Middle frontal gyrus (tissue), 1 donor: ENCODE data around the gene FOXO6.

ENCODE experiments used
- DNase-seq: peaks from one replicate; pipeline ENCODE4 v3.0.0-alpha.2; 2015; ENCODE audit warnings: low spot score; ENCODE audit errors: extremely low spot score

FOXO6 gene

GRCh38 chr1:41382480-41383090 is 21.4 kb downstream of the FOXO6 start:
- DNase-seq: no peak

DNA sequence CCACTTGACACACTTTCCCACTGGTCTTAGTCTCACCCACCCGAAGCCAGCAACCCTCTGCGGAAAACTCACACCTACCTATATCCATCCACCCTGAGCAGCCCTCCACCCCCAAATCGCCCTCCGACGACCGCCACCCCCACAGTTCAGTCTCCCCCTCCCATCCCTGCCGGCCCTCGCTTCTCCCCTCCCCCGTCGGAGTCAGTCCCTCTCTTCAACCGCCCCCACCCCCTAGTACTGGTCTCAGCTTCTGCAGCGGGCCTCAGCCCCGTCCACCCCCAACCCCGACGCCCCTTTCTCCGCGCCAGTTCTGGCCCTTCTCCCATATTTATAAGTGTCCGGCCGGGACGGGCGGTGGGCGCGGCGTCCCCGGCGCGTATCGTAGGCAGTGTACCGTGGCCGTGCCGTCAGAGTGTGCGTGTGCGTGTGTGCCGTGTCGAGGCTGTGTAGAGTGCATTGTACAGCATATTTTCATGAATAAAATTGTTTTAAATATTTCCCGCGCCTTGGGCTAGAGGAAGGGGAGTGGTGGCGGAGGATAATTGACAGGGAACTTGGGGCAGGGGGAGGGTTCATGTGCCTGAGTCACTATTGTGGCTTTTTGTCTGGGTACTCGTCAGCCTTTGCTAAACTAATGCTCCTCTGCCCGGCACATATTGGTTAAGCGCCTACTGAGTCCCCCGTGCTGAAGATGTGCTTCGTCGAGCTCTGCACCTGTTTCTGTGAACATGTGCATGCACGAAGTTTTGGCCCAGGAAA is 22.0 kb downstream of the FOXO6 start:
- no peak for DNase-seq

DNA sequence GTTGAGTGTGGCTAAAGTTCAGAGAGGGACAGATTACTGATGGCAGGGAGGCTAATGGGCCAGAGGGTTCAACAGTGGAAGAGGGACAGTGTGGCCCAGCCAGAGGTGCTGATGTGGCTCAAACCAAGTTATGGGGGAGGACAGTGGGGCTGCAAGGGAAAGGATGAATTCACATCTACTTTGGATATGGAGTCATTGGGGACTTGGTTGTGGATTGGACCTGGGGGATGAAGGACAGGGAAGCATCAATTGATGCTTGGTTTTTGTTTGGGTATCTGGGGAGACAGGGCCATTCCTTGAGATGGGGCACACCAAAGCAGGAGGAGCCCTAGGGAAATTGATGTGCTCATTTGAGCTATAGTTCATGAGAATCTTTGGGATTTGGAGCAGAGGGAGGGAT is 23.3 kb downstream of the FOXO6 start:
- DNase-seq: no peak

- DNase-seq: no peak
Observed at GRCh38 chr1:41385398-41386195, 24.4 kb downstream of the FOXO6 start.

DNA sequence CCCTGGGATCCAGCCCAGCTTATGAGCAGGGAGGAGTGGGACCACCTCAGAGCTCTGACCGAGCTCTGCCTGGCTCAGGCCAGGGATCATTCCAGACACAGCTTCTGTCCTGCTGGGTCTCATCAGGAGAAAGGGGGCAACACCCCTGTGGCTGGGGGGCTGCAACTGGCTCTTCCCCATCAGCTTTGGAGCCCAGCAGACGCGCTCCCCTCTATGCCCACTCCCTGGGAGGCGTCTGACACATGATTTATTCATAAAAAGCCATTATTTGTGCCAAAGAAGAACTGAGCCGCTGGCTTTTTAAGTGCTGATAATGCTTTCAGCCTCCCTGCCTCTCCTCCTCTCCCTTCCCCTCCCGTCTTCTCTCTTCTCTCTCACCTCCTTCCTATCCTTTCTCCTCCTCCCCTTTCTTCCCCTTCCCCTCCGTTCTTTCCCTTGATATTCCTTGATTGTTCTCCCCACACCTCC is 25.0 kb downstream of the FOXO6 start:
- DNase-seq: no peak

- DNase-seq: no peak
Observed at GRCh38 chr1:41387667-41388091, 26.4 kb downstream of the FOXO6 start.

DNA sequence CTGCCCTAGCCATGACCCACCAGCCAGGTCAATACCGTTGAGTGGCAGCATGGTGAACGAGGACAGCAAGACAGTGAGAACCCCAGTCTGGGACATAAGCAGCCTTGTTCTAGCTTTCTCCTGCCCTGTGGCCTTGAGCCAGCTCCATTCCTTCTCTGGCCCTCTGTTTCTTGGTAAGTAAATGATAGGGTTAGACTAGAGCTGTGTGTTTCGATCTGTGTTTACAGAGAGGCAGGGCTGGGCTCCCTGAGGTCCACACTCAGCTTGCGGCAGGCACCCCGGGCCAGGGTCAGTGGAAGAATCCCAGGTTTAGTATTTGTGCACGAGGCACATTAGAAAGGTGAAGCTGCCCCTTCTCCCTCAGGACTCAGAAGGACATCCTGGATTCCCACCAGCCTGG is 27.3 kb downstream of the FOXO6 start:
- DNase-seq: no peak

DNA sequence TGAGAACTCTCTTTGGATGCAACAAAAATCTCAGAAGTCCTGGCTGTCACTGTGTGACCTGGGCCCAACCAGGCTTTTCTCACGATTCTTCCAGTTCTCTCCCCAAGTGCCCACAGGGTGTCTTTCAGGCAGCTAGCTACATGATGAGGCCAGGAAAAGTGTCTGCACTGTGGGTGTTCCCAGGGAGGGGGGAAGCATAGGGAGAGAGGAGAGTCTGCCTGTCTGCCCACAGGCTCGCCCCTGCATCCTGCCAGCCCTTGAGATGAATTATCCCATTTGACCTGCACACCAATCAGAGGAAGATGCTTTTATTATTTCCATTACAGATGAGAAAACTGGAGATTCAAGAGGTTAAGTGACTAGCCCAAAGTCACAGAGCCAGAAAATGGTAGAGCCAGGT is 27.8 kb downstream of the FOXO6 start:
- DNase-seq: no peak

DNA sequence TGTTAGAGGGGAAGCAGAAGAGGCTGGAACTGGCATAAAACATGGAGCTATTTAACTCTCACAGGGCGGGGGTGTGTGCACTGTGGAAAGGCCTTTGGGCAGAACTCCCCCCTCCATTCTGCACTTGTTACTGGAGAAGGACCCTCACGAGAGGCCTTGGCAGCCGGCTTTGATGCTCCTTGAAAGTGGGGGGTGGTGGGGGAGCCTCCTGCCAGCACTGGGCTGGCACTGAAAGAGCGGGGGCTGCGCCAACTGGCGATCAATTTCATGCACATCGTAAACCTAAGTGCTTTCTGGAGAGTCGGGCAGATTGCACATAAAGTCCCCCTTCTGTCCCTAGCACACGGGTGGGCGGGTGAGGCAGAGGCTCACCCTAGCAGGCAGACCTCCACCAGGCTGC is 28.9 kb downstream of the FOXO6 start:
- DNase-seq: no peak

DNA sequence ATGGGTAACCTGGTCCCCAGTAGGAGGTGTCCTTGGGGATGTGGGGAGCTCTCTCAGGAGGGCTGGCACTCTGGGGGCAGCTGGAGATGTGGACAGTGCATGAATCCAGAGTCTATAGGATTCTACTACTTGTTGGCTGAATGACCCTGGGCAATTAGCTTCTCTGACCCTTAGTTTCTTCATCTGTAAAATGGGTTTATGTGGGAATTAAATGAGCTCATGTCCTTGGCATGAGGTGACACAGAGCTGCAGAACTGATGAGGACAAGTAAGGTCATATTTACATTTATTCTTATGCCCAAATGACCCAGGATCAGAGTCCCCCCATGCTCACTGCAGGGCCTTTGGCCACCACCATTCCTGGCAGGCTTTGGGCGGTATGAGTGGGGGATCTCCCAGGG is 29.3 kb downstream of the FOXO6 start:
- DNase-seq: no peak

GRCh38 chr1:41391834-41392527 is 30.7 kb downstream of the FOXO6 start:
- DNase-seq: no peak

- DNase-seq: no peak
Observed at GRCh38 chr1:41392528-41392924, 31.3 kb downstream of the FOXO6 start.

- no peak for DNase-seq
Observed at GRCh38 chr1:41393716-41394368, 32.6 kb downstream of the FOXO6 start.

DNA sequence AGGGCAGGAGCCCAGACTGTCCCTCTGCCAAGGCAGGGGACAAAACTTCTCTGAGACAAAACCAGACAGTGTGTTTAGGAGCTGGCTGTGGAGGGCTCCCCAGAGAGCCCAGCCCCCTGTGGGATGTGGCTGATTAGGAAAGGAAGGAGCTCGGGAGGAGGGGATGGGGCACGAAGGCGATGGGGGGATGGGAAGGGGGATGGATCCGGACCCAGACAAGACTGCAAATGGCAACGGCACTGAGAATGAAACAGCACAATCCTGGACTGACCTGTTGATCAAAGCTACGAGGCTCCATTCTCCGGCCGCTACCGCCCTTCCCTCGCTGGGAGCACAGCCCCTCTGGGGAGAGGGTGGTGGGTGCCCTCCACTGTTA is 33.1 kb downstream of the FOXO6 start:
- no peak for DNase-seq

- no peak for DNase-seq
Observed at GRCh38 chr1:41394959-41395956, 34.0 kb downstream of the FOXO6 start.

DNA sequence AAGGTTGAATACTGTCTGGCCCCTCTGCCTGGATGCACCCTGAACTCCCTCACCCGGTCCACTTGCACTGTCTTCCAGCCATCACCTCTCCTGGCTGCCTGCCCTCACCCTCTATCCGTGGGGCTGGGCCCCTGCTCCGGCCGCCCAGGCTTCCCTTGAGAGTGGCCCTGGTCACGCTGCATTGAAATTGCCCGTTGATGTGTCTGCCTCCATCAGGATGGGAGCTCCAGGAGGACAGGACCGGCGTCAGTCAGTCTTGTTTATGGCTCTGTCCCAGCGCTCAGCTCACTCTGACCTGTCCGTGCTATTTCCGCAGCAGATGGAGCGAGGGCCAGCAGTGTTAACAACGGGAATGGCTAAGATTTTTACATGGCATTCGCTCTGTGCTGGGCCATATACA is 34.9 kb downstream of the FOXO6 start:
- no peak for DNase-seq

DNA sequence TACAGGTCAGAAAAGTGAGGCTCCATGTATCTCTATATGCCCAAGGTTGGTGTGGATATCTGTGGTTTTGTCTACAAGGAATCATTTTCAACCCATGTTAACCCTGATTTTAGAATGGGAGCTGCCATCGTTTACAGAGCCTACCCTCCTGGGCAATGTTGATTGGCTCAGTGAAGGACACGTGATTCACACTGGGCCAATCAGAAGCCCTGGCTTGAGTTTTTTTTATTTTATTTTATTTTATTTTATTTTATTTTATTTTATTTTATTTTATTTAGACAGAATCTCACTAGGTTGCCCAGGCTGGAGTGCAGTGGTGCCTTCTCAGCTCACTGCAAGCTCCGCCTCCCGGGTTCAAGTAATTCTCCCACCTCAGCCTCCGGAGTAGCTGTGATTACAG is 35.8 kb downstream of the FOXO6 start:
- DNase-seq: no peak

- DNase-seq: no peak
Observed at GRCh38 chr1:41397753-41398330, 36.6 kb downstream of the FOXO6 start.

DNA sequence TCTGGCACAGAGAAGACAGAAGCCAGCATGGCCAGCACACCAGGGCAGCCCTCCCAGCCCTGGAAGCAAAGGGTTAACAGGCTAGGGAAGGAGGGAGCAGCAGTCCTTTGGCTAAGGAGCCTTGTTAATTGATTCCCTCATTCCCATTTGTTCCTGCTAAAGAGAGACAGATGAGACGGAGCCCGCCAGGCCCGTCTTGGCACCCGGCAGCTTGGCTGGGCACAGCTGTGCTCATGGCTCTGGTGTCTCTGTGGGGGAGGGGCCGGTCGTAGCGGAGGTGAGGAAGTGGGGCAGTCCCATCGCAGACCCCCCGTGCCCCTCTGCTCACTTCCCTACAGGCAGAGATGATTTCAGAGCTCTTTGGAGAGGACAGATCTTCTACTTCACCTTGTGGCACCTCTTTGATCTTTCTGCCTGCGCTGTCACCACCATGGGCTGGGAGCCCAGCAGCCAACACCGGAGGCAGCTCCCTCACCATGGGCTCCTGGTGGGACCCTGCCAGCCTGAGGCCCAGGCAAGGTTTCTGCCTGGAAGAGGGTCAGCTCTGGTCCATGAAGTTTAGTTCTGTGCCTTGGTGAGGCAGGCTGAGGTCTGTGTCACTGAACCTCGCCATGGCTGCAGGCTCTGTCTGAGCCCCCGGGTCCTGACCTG is 38.0 kb downstream of the FOXO6 start:
- no peak for DNase-seq
